GM19468 (cell line): ENCODE results near the gene CLEC14A.

Experiments
- ATAC-seq: cut with Tn5 transposase; IDR thresholded peaks from one replicate; pipeline ENCODE4 v1.9.1; 2021; ENCODE audit warnings: mild to moderate bottlenecking, moderate library complexity, moderate number of reproducible peaks; ENCODE audit not compliant: unreplicated experiment; ENCODE audit errors: extremely low read depth

The CLEC14A gene, protein sequence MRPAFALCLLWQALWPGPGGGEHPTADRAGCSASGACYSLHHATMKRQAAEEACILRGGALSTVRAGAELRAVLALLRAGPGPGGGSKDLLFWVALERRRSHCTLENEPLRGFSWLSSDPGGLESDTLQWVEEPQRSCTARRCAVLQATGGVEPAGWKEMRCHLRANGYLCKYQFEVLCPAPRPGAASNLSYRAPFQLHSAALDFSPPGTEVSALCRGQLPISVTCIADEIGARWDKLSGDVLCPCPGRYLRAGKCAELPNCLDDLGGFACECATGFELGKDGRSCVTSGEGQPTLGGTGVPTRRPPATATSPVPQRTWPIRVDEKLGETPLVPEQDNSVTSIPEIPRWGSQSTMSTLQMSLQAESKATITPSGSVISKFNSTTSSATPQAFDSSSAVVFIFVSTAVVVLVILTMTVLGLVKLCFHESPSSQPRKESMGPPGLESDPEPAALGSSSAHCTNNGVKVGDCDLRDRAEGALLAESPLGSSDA

GRCh38 chr14:38255673-38256532, at the start of gene CLEC14A:
Gene CLEC14A (minus strand): TSS chr14:38256093. CDS start chr14:38256022, 71 bp downstream.
- no peak for ATAC-seq

GRCh38 chr14:38302966-38303365, 47.1 kb upstream of the CLEC14A start:
- ATAC-seq: no peak

DNA sequence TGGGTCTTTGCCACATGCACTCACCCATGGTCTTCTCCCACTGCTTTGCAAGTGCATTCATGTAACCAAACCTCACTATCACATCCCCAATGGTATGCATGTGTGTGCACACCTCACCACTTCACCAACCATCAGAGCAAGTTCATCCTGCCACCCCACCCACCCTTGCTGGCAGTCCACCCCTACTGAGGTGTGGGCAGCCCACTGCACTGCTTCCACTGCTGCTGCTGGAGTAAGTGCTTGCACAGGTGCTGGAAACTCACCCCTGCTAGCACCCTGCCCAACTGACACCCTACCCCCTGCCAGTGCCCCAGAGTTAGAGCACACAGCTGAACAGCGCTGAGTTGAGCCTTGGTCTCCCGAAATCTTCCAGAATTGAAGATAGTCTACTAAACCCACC, 46.1 kb upstream of the CLEC14A start:
- ATAC-seq: no peak

DNA sequence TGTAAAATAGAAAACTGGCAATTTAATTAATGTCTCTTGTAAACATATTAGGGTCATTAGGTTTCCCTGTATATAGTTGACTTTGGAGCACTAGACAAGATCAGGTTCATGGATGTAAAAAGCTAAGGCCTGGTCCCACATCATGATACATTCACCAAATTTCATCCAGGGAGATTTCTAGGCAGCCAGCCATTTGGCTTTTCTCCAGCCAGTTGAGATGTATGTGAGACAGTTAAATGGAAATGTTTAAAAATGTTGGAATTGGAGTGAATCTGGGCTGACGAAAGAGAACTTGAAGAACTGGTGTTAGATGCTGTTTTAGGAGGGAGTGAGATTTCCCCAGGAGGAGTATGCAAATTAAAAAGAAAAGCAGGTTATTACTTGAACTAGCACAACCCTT, 41.8 kb upstream of the CLEC14A start:
- no peak for ATAC-seq

- no peak for ATAC-seq
Measured at GRCh38 chr14:38291681-38292467, 36.0 kb upstream of the CLEC14A start.

- no peak for ATAC-seq
Measured at GRCh38 chr14:38290601-38291188, 34.8 kb upstream of the CLEC14A start.

GRCh38 chr14:38286452-38286851, 30.6 kb upstream of the CLEC14A start:
- ATAC-seq: no peak

GRCh38 chr14:38285962-38286361, 30.1 kb upstream of the CLEC14A start:
- no peak for ATAC-seq

GRCh38 chr14:38282936-38283335, 27.0 kb upstream of the CLEC14A start:
- ATAC-seq: no peak

DNA sequence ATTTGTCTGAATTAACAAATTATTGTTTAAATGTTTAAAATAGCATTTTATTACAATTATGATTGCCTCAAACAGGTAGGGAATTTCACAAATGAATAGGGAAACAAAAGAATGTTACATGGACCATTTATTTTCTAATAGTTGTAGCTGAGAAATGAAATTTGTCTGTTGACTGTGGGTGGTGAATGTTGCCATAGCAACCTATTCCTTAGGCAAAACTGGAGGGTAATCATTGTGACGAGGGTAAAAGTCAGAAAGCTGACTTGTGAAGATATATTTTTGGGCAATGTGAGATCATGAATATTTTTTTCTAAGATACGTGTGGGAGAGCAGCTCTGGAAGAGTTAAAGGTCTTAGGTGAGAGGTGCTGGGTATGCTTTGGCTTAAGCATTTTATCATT, 24.2 kb upstream of the CLEC14A start:
- ATAC-seq: no peak

DNA sequence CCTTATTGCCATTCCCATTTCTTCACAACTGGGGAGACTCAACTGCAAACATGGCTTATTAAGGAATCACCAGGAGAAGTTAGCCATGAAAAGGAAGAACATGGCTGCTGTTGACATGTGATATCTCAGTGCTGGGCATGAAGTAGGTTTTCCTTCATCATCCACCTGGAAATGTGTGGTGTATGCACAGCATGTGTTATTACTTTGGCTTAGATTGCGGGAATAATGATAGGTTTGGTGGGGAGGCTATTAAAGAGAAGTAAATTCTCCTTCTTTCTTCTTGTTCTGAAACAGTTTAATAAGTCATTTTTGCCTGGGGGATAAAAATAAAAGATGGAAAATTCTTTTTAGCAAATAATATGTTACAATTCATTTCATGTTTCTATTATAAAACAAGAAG, 23.7 kb upstream of the CLEC14A start:
- no peak for ATAC-seq

DNA sequence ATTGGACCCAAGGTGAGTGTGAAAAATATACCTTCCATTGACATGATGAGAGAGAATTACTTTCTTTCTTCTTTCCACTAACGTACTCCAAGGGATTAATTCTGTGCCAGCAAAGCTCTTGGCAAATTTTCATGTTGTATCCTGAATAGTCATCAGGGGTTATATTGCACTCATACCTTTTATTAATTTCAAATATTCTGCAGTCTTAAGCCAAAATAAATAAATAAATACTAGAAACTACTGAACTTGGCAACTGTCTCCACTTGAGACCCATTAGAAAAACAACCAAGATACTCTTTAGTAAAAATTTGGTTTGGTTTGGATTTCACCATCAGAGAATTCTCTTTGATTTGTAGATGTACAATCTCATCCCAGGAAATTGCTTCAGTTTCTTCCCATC, 22.1 kb upstream of the CLEC14A start:
- ATAC-seq: no peak

- no peak for ATAC-seq
Measured at GRCh38 chr14:38262844-38263243, 7.0 kb upstream of the CLEC14A start.

DNA sequence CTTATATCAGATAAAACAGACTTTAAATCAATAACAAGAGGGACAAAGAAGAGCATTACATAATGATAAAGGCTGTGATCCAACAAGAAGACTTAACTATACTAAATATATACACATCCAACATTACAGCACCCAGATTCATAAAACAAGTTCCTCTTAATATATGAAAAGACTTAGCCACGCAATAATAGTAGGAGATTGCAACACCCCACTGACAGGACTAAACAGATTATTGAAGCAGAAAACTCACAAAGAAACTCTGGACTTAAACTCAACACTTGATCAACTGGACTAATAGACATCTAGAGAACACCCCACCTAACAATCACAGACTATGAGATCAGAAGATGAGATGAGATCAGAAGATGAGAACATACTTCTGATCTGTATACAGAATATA, 5.7 kb upstream of the CLEC14A start:
- no peak for ATAC-seq

GRCh38 chr14:38257507-38257906, 1.6 kb upstream of the CLEC14A start:
- ATAC-seq: no peak

GRCh38 chr14:38256533-38256840, 594 bp upstream of the CLEC14A start:
- ATAC-seq: no peak

DNA sequence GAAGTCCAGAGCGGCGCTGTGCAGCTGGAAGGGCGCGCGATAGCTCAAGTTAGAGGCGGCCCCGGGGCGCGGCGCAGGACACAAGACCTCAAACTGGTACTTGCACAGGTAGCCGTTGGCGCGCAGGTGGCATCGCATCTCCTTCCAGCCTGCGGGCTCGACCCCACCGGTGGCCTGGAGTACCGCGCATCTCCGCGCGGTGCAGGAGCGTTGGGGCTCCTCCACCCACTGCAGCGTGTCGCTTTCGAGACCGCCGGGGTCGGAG, 553 bp downstream of the CLEC14A start:
- ATAC-seq: no peak

GRCh38 chr14:38254571-38255407, 1.1 kb downstream of the CLEC14A start:
- ATAC-seq: no peak

DNA sequence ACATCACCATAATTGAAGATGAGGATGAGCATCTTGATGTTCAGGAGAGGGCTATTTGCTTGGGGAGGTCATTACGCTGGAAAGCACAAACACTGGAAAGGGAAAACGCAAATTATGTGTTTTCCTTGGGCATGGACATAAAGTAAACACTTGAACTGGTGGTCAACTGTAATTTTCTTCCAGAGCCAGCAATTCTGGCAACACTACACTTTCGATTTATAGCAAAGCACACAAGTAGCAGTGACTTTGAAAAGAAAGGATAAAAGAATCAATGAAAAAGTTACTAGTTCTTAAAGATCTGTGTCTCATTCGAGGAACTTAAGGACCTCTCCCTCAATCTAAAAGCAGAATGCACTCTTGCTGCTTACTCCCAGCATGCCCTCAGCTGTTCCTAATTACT, 2.2 kb downstream of the CLEC14A start:
- no peak for ATAC-seq
